CD4-positive, alpha-beta T cell (primary cell): ENCODE measurements around the gene BARHL1. TPM values are rescaled to one million over a fixed set of nuclear protein-coding genes. Genes with fewer than 3 reads are reported as not detected.

Source experiments
- ATAC-seq: fragments of 200-7000 bp; cut with Tn5 transposase; one replicate; pipeline ENCODE4 v1.10.0; 2022; ENCODE audit warnings: mild to moderate bottlenecking; ENCODE audit not compliant: poor library complexity
- CTCF ChIA-PET: fragments of 350-600 bp; sonication (Branson Sonifier 250); formaldehyde crosslinking; loops from one replicate; lab custom pipeline; 2021; ENCODE audit warnings: antibody characterized with exemption, inconsistent platforms; lab: Charles Lee
- POLR2A ChIA-PET: fragments of 350-600 bp; sonication (Branson Sonifier 250); formaldehyde crosslinking; loops from one replicate; lab custom pipeline; 2021; ENCODE audit warnings: antibody characterized with exemption, inconsistent platforms; lab: Charles Lee
- DNase-seq, 14 experiments: peaks; one replicate each; pipeline ENCODE4 v3.0.0-alpha.2; 2013 to 2020; ENCODE audit warnings: mixed read lengths in 2 of 14
- H3K27ac ChIP-seq, 2 donors: one replicate each; pipeline versions ENCODE4 v1.5.1 to v1.7.0; 2013; ENCODE audit warnings: low read length in 2 of 2, low read depth in 1 of 2, mild to moderate bottlenecking in 1 of 2
- H3K27me3 ChIP-seq, 2 experiments: 1 replicate in 1 of 2; 2 replicates in 1 of 2; pipeline versions ENCODE4 v1.6.1 to v1.7.0; 2013; ENCODE audit warnings: low read length in 2 of 2, control low read depth in 1 of 2, mild to moderate bottlenecking in 1 of 2, moderate library complexity in 1 of 2; ENCODE audit not compliant: insufficient read depth in 2 of 2, control insufficient read depth in 1 of 2
- H3K36me3 ChIP-seq: one replicate; pipeline ENCODE4 v1.6.1; 2013; ENCODE audit warnings: low read length, control low read depth; ENCODE audit not compliant: insufficient read depth
- H3K4me1 ChIP-seq: one replicate; pipeline ENCODE4 v1.6.1; 2013; ENCODE audit warnings: low read length, control low read depth; ENCODE audit not compliant: insufficient read depth
- H3K4me3 ChIP-seq: one replicate; pipeline ENCODE4 v1.5.1; 2013; ENCODE audit warnings: mild to moderate bottlenecking, low read length, moderate library complexity
- H3K9me3 ChIP-seq, 2 experiments: 1 replicate in 1 of 2; 2 replicates in 1 of 2; pipeline versions ENCODE4 v1.6.1 to v1.7.0; 2013; ENCODE audit warnings: low read length in 2 of 2, mild to moderate bottlenecking in 2 of 2, control low read depth in 1 of 2, moderate library complexity in 1 of 2; ENCODE audit not compliant: control insufficient read depth in 1 of 2, insufficient read depth in 1 of 2
- H3K27ac Mint-ChIP-seq: one replicate; pipeline ENCODE4 v1.8.0; 2020; ENCODE audit warnings: mixed read lengths
- H3K27me3 Mint-ChIP-seq: one replicate; pipeline ENCODE4 v1.8.0; 2021; ENCODE audit warnings: mixed read lengths
- H3K36me3 Mint-ChIP-seq: one replicate; pipeline ENCODE4 v1.8.0; 2021; ENCODE audit warnings: low read depth, mixed read lengths
- H3K4me1 Mint-ChIP-seq: one replicate; pipeline ENCODE4 v1.8.0; 2021; ENCODE audit warnings: low read depth, mixed read lengths
- H3K4me3 Mint-ChIP-seq: one replicate; pipeline ENCODE4 v1.8.0; 2020; ENCODE audit warnings: mild to moderate bottlenecking, mixed read lengths
- H3K9me3 Mint-ChIP-seq: one replicate; pipeline ENCODE4 v1.8.0; 2020; ENCODE audit warnings: mixed read lengths
- CTCF ChIP-seq: fragments of 200-600 bp; IDR thresholded peaks from one replicate; pipeline ENCODE4 v1.8.0; 2022; ENCODE audit warnings: antibody characterized with exemption, mild to moderate bottlenecking
- intact Hi-C, 2 experiments: fragments of 100-400 bp; cut with DNase I in 1 of 2; cut with micrococcal nuclease in 1 of 2; formaldehyde crosslinking; loops; one replicate each; pipeline versions ENCODE4 v1.15.1 to v1.9.0; 2023 to 2025; cut with DNase I, micrococcal nuclease
- total RNA-seq, 174 experiments: library from RNA in 2 of 174; stranded (reverse) in 2 of 174; gene quantifications; one replicate each; pipeline ENCODE4 v1.2.3 and lab custom pipeline; 2021 to 2026

BARHL1 gene
- total RNA-seq, 2 experiments from 2014 or later: not detected

- POLR2A ChIA-PET: no interaction called here
- Histone ChIP-seq H3K27me3 (peaks cover 3 to 5% of the 10 kb centered on the region in 2 experiments), H3K27ac (no peak overlapping the region), H3K4me3 (no peak overlapping the region), H3K36me3 (no peaks in the 10 kb centered on the region), H3K9me3 (peaks cover 0 to 10% of the 10 kb centered on the region in 2 experiments), H3K4me1 (no peaks in the 10 kb centered on the region)
- DNase-seq (no peak), ATAC-seq (no peak)
- intact Hi-C loops: no loop called here
- H3K4me1 Mint-ChIP-seq: no peaks in the 10 kb centered on the region
- H3K27ac Mint-ChIP-seq: no peak overlapping the region
- H3K36me3 Mint-ChIP-seq: no peaks in the 10 kb centered on the region
- H3K4me3 Mint-ChIP-seq: no peak overlapping the region
- CTCF ChIA-PET: no interaction called here
- peaks cover 17% of the 10 kb centered on the region for H3K27me3 Mint-ChIP-seq
- H3K9me3 Mint-ChIP-seq: peaks cover 4% of the 10 kb centered on the region
- no peak for TF ChIP-seq CTCF
Measured at GRCh38 chr9:132554755-132555154, 27.7 kb upstream of the BARHL1 start.

GRCh38 chr9:132555528-132555927 is 26.9 kb upstream of the BARHL1 start:
- H3K4me1 Mint-ChIP-seq: no peaks in the 10 kb centered on the region
- peaks cover 0 to 10% of the 10 kb centered on the region in 2 experiments for H3K9me3 ChIP-seq
- POLR2A ChIA-PET: no interaction called here

GRCh38 chr9:132556235-132556634 is 26.2 kb upstream of the BARHL1 start:
- Mint-ChIP-seq H3K4me1 (no peaks in the 10 kb centered on the region), H3K4me3 (no peak overlapping the region), H3K9me3 (peaks cover 4% of the 10 kb centered on the region), H3K27me3 (peaks cover 29% of the 10 kb centered on the region), H3K36me3 (no peaks in the 10 kb centered on the region), H3K27ac (no peak overlapping the region)
- Histone ChIP-seq H3K27me3 (peaks cover 3 to 10% of the 10 kb centered on the region in 2 experiments), H3K4me3 (no peak overlapping the region), H3K4me1 (no peaks in the 10 kb centered on the region), H3K27ac (no peak overlapping the region), H3K36me3 (no peaks in the 10 kb centered on the region), H3K9me3 (peaks cover 0 to 10% of the 10 kb centered on the region in 2 experiments)
- intact Hi-C loops: no loop called here
- TF ChIP-seq CTCF: no peak
- ATAC-seq (no peak), DNase-seq (no peak)
- CTCF ChIA-PET: no interaction called here
- POLR2A ChIA-PET: no interaction called here

More at GRCh38 chr9:132555528-132555927, 26.9 kb upstream of the BARHL1 start:
- Mint-ChIP-seq H3K27ac (no peak overlapping the region), H3K27me3 (peaks cover 25% of the 10 kb centered on the region), H3K4me3 (no peak overlapping the region), H3K36me3 (no peaks in the 10 kb centered on the region), H3K9me3 (peaks cover 4% of the 10 kb centered on the region)
- intact Hi-C loops: no loop called here
- H3K36me3 ChIP-seq: no peaks in the 10 kb centered on the region
- peaks cover 3 to 6% of the 10 kb centered on the region in 2 experiments for H3K27me3 ChIP-seq
- TF ChIP-seq CTCF: no peak
- DNase-seq (no peak), ATAC-seq (no peak)
- no peak overlapping the region for H3K27ac ChIP-seq
- no peak overlapping the region for H3K4me3 ChIP-seq
- H3K4me1 ChIP-seq: no peaks in the 10 kb centered on the region
- CTCF ChIA-PET: no interaction called here
